HL-60/S4 (cell line): ENCODE results near the gene ZNF280B.
"Not testable (repeated sequence)": the region's sequence is repeated elsewhere in the genome, so short reads cannot be mapped to it uniquely, and the experiment has no call there.

Experiments
- in situ Hi-C: fragments of 300-500 bp; cut with MboI; formaldehyde crosslinking; loops from 2 replicates; pipeline ENCODE4 v1.14.3; 2022; ENCODE audit warnings: low sequenced_read_pairs

The ZNF280B gene

GRCh38 chr22:22441626-22442025 lies 66.9 kb downstream of the ZNF280B start:
- in situ Hi-C loops: not testable (repeated sequence)

GRCh38 chr22:22440188-22440587 lies 68.4 kb downstream of the ZNF280B start:
- in situ Hi-C loops: no loop called here
